SK-N-SH (cell line): ENCODE measurements around the gene CSPG5. TPM values are rescaled to one million over a fixed set of nuclear protein-coding genes. Genes with fewer than 3 reads are reported as not detected.

ENCODE experiments used
- CTCF ChIA-PET: fragments of 300-600, 350-600 bp; formaldehyde crosslinking; extraction: SDS; loops from one replicate; lab custom pipeline; 2021; lab: Yijun Ruan, JAX
- POLR2A ChIA-PET: fragments of 350-600 bp; sonication (Branson Sonifier 250); formaldehyde crosslinking; extraction: SDS; loops from one replicate; lab custom pipeline; 2020; ENCODE audit warnings: antibody characterized with exemption, inconsistent platforms; lab: Yijun Ruan, JAX
- DNase-seq: peaks from one replicate; pipeline ENCODE4 v3.0.0; 2012
- H2AFZ ChIP-seq: fragments of 200-600 bp; sonication (generic); 2 replicates; pipeline ENCODE4 v1.8.1; 2016; ENCODE audit warnings: antibody characterized with exemption, mild to moderate bottlenecking, low read depth
- H3F3A ChIP-seq: fragments of 200-600 bp; sonication (generic); replicated peaks from 2 replicates; pipeline ENCODE3; 2016; ENCODE audit warnings: antibody characterized with exemption, mild to moderate bottlenecking; ENCODE audit not compliant: insufficient read depth
- H3K27ac ChIP-seq, 2 experiments: fragments of 200-500 bp in 1 of 2; fragments of 200-600 bp in 1 of 2; sonication (Bioruptor generic) in 1 of 2; sonication (generic), shearing (Covaris generic) in 1 of 2; 2 replicates each; pipeline versions ENCODE4 v1.5.1 to v1.6.1; 2014 to 2016; ENCODE audit warnings: low read depth in 2 of 2, inconsistent platforms in 1 of 2, low read length in 1 of 2, mild to moderate bottlenecking in 1 of 2, mixed read lengths in 1 of 2
- H3K27me3 ChIP-seq: fragments of 200-600 bp; sonication (generic), shearing (Covaris generic); 2 replicates; pipeline ENCODE4 v1.6.1; 2016; ENCODE audit warnings: mixed run types; ENCODE audit not compliant: insufficient read depth
- H3K36me3 ChIP-seq, 2 experiments: fragments of 200-500 bp in 1 of 2; fragments of 200-600 bp in 1 of 2; sonication (Bioruptor generic) in 1 of 2; sonication (generic) in 1 of 2; replicated peaks in 1 of 2; 2 replicates each; pipeline versions ENCODE3 to v1.5.1; 2014 to 2016; ENCODE audit warnings: low read length in 1 of 2, mild to moderate bottlenecking in 1 of 2; ENCODE audit not compliant: insufficient read depth in 2 of 2, control insufficient read depth in 1 of 2
- H3K4me1 ChIP-seq, 2 experiments: fragments of 200-500 bp in 1 of 2; fragments of 200-600 bp in 1 of 2; sonication (Bioruptor generic) in 1 of 2; sonication (generic), shearing (Covaris generic) in 1 of 2; 2 replicates each; pipeline versions ENCODE4 v1.5.1 to v1.6.1; 2014 to 2016; ENCODE audit warnings: low read depth in 1 of 2, low read length in 1 of 2, mixed run types in 1 of 2; ENCODE audit not compliant: insufficient read depth in 2 of 2, control insufficient read depth in 1 of 2
- H3K4me2 ChIP-seq: fragments of 200-600 bp; sonication (generic), shearing (Covaris generic); 2 replicates; pipeline ENCODE4 v1.6.1; 2017; ENCODE audit warnings: mixed run types
- H3K4me3 ChIP-seq, 2 experiments: fragments of 200-500 bp in 1 of 2; fragments of 200-600 bp in 1 of 2; sonication (Bioruptor generic) in 1 of 2; sonication (generic), shearing (Covaris generic) in 1 of 2; 2 replicates each; pipeline versions ENCODE4 v1.5.1 to v1.8.1; 2014 to 2016; ENCODE audit warnings: low read depth in 2 of 2, inconsistent platforms in 1 of 2, low read length in 1 of 2, mild to moderate bottlenecking in 1 of 2, mixed read lengths in 1 of 2, moderate library complexity in 1 of 2
- H3K79me2 ChIP-seq: fragments of 200-600 bp; sonication (generic); 2 replicates; pipeline ENCODE4 v1.8.1; 2017; ENCODE audit warnings: mild to moderate bottlenecking; ENCODE audit not compliant: insufficient read depth
- H3K9ac ChIP-seq: fragments of 200-600 bp; sonication (generic); 2 replicates; pipeline ENCODE4 v1.6.1; 2017; ENCODE audit warnings: mixed run types
- H3K9me2 ChIP-seq: fragments of 200-600 bp; sonication (generic); 2 replicates; pipeline ENCODE4 v1.6.1; 2017; ENCODE audit warnings: mixed run types
- H3K9me3 ChIP-seq: fragments of 200-600 bp; sonication (generic); 2 replicates; pipeline ENCODE4 v1.6.1; 2017; ENCODE audit warnings: mixed run types, mild to moderate bottlenecking, moderate library complexity
- H4K20me1 ChIP-seq: fragments of 200-600 bp; sonication (generic); 2 replicates; pipeline ENCODE4 v1.6.1; 2017; ENCODE audit warnings: mild to moderate bottlenecking, mixed run types; ENCODE audit not compliant: insufficient read depth
- CHD2 ChIP-seq: fragments of 150-350 bp; IDR thresholded peaks from 2 replicates; pipeline ENCODE4 v1.6.1; 2018; ENCODE audit warnings: low read length; ENCODE audit not compliant: partially characterized antibody
- ELF1 ChIP-seq: IDR thresholded peaks from 2 replicates; pipeline ENCODE4 v1.4.0; 2012
- EP300 ChIP-seq, 2 experiments: IDR thresholded peaks; 2 replicates each; pipeline versions ENCODE4 v1.4.0 to v1.6.1; 2012; ENCODE audit warnings: borderline replicate concordance in 1 of 2, low read depth in 1 of 2, low read length in 1 of 2
- EZH2phosphoT487 ChIP-seq: fragments of 200-600 bp; sonication (generic); IDR thresholded peaks from 2 replicates; pipeline ENCODE4 v1.6.1; 2017; ENCODE audit warnings: low read depth, mixed run types, mild to moderate bottlenecking, antibody characterized with exemption, moderate library complexity, borderline replicate concordance
- FOSL2 ChIP-seq: IDR thresholded peaks from 2 replicates; pipeline ENCODE4 v1.4.0; 2012; ENCODE audit warnings: low read depth, mild to moderate bottlenecking, moderate library complexity, borderline replicate concordance
- FOXJ3 ChIP-seq: sonication (generic); formaldehyde crosslinking; IDR thresholded peaks from 2 replicates; pipeline ENCODE4 v1.5.1; 2020; ENCODE audit warnings: mild to moderate bottlenecking, missing genetic modification reagents
- MEF2A ChIP-seq: IDR thresholded peaks from 2 replicates; pipeline ENCODE4 v1.4.0; 2012; ENCODE audit warnings: low read depth, borderline replicate concordance
- MXI1 ChIP-seq: IDR thresholded peaks from 2 replicates; pipeline ENCODE4 v1.6.1; 2012; ENCODE audit warnings: mild to moderate bottlenecking, low read depth, low read length, improper control_type of control experiment
- POLR2AphosphoS5 ChIP-seq: IDR thresholded peaks from 2 replicates; pipeline ENCODE4 v1.6.1; 2012; ENCODE audit warnings: low read depth, low read length
- RXRA ChIP-seq: IDR thresholded peaks from 2 replicates; pipeline ENCODE4 v1.4.0; 2012; ENCODE audit warnings: low read depth, mild to moderate bottlenecking, borderline replicate concordance
- SIN3A ChIP-seq: IDR thresholded peaks from 2 replicates; pipeline ENCODE4 v1.6.1; 2012; ENCODE audit warnings: low read depth, mild to moderate bottlenecking, low read length, moderate library complexity, borderline replicate concordance
- SMC3 ChIP-seq: IDR thresholded peaks from 2 replicates; pipeline ENCODE4 v1.6.1; 2012; ENCODE audit warnings: low read depth, low read length, improper control_type of control experiment
- TAF1 ChIP-seq: IDR thresholded peaks from 2 replicates; pipeline ENCODE4 v1.6.1; 2012; ENCODE audit warnings: low read depth, mild to moderate bottlenecking, low read length, moderate library complexity, borderline replicate concordance
- WGBS: methylation state at CpG from one replicate; pipeline ENCODE4 v1.1.6; 2017; ENCODE audit warnings: low lambda C conversion rate; 5-methylcytosine and 5-hydroxymethylcytosine counted together
- polyA plus RNA-seq, 3 experiments: library from polyadenylated mRNA; depleted of rRNA; stranded (reverse); fragments of >200 nt; gene quantifications; 2 replicates each; pipeline ENCODE4 v1.2.3, GENCODE V29; 2012
- TF ChIP-seq, protein P1 (sequence below): fragments of 200-600 bp; sonication (generic); IDR thresholded peaks from 2 replicates; pipeline ENCODE4 v1.6.1; 2017; ENCODE audit warnings: antibody characterized with exemption, mild to moderate bottlenecking, moderate library complexity
- TF ChIP-seq, protein P2 (sequence below): IDR thresholded peaks from 2 replicates; pipeline ENCODE4 v1.4.0; 2012; ENCODE audit warnings: low read depth, borderline replicate concordance
- TF ChIP-seq, protein P3 (sequence below): fragments of 150-350 bp; IDR thresholded peaks from 2 replicates; pipeline ENCODE4 v1.6.1; 2017; ENCODE audit warnings: antibody characterized with exemption, low read length, low read depth, borderline replicate concordance

Gene CSPG5
- polyA plus RNA-seq, 1 of the 3 experiments (the other 2 are of a cell fraction) = 0.58 TPM

DNA sequence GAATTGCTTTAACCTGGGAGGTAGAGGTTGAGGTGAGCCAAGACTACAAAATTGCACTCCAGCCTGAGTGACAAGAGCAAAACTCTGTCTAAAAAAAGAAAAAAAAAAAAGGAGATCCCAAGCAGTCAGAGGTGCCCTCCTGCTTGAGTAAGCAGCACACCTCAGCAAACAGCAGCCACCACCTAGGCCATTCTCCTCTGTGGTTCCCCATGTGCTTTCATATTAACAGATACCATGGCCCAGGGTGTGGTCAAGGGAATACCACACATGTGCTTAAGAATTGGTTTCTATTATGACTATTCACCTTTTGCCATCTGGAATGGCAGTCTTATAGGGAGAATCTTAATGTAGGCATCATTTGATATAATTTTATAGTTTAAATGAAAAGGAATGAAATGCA lies 24.7 kb upstream of the CSPG5 start (continued):
- no peak for TF ChIP-seq SIN3A
- no peak for TF ChIP-seq MXI1
- no peak for TF ChIP-seq CHD2

DNA sequence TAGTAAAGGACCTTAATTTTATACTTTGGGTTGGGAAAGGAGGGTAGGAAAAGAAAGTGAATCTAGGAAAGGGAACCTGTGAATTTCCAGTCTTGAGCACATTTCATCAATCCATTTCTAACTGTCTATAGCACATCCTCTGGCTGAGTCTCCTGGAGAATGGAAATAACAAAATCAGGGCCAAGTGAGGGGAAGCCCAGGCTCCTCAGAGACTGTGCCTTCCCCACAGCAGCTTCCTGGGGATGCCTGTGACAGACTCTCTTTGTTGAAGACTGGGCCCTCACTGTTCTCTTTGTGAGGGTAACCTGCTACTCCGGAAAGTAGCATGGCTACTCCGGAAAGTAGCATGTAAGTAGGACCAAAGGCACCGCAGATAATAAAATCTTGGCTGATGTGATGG lies 22.6 kb upstream of the CSPG5 start:
- H2AFZ ChIP-seq = no peak overlapping the region
- ChIA-PET POLR2A (no interaction called here), CTCF (no interaction called here)
- no peaks in the 10 kb centered on the region for H3K9me2 ChIP-seq
- TF ChIP-seq, protein P1, sequence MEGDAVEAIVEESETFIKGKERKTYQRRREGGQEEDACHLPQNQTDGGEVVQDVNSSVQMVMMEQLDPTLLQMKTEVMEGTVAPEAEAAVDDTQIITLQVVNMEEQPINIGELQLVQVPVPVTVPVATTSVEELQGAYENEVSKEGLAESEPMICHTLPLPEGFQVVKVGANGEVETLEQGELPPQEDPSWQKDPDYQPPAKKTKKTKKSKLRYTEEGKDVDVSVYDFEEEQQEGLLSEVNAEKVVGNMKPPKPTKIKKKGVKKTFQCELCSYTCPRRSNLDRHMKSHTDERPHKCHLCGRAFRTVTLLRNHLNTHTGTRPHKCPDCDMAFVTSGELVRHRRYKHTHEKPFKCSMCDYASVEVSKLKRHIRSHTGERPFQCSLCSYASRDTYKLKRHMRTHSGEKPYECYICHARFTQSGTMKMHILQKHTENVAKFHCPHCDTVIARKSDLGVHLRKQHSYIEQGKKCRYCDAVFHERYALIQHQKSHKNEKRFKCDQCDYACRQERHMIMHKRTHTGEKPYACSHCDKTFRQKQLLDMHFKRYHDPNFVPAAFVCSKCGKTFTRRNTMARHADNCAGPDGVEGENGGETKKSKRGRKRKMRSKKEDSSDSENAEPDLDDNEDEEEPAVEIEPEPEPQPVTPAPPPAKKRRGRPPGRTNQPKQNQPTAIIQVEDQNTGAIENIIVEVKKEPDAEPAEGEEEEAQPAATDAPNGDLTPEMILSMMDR = no peak
- no peak for TF ChIP-seq FOSL2
- TF ChIP-seq EP300 (IDR thresholded peaks at IDR 0.05; ENCODE audit: borderline replicate concordance in 1 of 2, low read depth in 1 of 2, low read length in 1 of 2) = no peak
- no peak for TF ChIP-seq TAF1
- TF ChIP-seq MEF2A = no peak
- TF ChIP-seq POLR2AphosphoS5 = no peak
- no peak for TF ChIP-seq RXRA
- no peak for TF ChIP-seq FOXJ3 (CRISPR knock-in tag)
- TF ChIP-seq, protein P2, sequence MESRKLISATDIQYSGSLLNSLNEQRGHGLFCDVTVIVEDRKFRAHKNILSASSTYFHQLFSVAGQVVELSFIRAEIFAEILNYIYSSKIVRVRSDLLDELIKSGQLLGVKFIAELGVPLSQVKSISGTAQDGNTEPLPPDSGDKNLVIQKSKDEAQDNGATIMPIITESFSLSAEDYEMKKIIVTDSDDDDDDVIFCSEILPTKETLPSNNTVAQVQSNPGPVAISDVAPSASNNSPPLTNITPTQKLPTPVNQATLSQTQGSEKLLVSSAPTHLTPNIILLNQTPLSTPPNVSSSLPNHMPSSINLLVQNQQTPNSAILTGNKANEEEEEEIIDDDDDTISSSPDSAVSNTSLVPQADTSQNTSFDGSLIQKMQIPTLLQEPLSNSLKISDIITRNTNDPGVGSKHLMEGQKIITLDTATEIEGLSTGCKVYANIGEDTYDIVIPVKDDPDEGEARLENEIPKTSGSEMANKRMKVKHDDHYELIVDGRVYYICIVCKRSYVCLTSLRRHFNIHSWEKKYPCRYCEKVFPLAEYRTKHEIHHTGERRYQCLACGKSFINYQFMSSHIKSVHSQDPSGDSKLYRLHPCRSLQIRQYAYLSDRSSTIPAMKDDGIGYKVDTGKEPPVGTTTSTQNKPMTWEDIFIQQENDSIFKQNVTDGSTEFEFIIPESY = no peak
- TF ChIP-seq SMC3 = no peak
- TF ChIP-seq, protein P3, sequence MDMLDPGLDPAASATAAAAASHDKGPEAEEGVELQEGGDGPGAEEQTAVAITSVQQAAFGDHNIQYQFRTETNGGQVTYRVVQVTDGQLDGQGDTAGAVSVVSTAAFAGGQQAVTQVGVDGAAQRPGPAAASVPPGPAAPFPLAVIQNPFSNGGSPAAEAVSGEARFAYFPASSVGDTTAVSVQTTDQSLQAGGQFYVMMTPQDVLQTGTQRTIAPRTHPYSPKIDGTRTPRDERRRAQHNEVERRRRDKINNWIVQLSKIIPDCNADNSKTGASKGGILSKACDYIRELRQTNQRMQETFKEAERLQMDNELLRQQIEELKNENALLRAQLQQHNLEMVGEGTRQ = no peak
- TF ChIP-seq ELF1 = no peak
- no peak for TF ChIP-seq EZH2phosphoT487
- H3K27me3 ChIP-seq = no peaks in the 10 kb centered on the region
- no peak for DNase-seq
- H3K27ac ChIP-seq = no peak overlapping the region
- peaks cover 31 to 36% of the 10 kb centered on the region in 2 experiments for H3K36me3 ChIP-seq
- peaks cover 4% of the 10 kb centered on the region for H3F3A ChIP-seq
- WGBS = 100% methylated on average over 3 of the region's 3 CpGs
- H4K20me1 ChIP-seq = peaks cover 29% of the 10 kb centered on the region
- H3K4me3 ChIP-seq = no peak overlapping the region
- H3K79me2 ChIP-seq = no peaks in the 10 kb centered on the region; the same call in none of the 2 replicates
- no peaks in the 10 kb centered on the region for H3K9me3 ChIP-seq
- H3K4me2 ChIP-seq = no peak overlapping the region
- H3K9ac ChIP-seq = no peak overlapping the region
- peaks cover 0 to 3% of the 10 kb centered on the region in 2 experiments; a peak in 2 of 4 replicates for H3K4me1 ChIP-seq
